HG03108 (cell line): ENCODE data around the gene CUL4A.
"Not testable (repeated sequence)": the region's sequence is repeated elsewhere in the genome, so short reads cannot be mapped to it uniquely, and the experiment has no call there.

Experiments
- ATAC-seq: cut with Tn5 transposase; IDR thresholded peaks from one replicate; pipeline ENCODE4 v1.9.1; 2021; ENCODE audit warnings: moderate library complexity; ENCODE audit not compliant: unreplicated experiment

Gene CUL4A

GRCh38 chr13:113209336-113209758, at the start of gene CUL4A:
CUL4A (plus strand) TSS chr13:113209613; CDS start chr13:113209628, 15 bp downstream.
- ATAC-seq: peak; percentile 34

DNA sequence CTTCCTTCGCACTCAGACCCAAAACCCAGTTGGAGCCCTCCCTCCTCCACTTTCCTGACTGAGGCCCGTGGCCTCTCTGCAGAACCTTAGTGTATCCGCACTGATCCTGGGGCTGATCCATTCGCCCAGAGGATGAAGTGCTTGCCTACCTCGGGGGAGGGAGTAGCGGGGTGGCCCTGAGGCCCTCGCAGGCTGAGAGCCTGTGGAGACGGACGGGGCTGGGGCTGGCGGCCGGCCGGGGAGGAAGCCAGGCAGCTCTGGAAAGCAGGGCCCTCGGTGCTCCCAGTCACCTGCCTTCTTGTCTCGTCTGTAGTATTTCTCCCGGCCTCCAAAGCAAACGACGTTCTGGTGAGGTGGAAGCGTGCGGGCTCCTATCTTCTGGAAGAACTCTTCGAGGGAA, 49.7 kb upstream of the CUL4A start:
- no peak for ATAC-seq

- ATAC-seq: no peak
These were observed 48.4 kb upstream of the CUL4A start for GRCh38 chr13:113160983-113161382.

DNA sequence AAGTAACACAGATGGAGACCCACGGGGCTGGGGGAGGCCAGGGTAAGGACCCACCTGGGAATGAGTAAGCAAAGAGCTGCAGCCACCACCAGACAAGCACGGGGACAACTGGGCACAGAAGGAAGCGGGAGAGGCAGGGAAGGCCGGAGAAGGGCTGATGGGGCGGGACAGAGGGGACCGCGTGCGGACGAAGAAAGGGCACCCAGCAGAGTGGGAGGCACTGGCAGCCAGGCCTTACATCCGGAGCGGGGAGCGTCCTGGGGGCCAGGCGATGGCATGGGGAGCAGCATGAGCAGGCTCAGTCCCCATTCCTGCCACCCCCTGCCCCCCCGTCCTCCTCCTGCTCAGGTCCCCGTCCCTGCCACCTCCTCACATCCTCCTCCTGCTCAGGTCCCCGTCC, 48.0 kb upstream of the CUL4A start:
- ATAC-seq: no peak

- ATAC-seq: not testable (repeated sequence)
These were observed 47.4 kb upstream of the CUL4A start for GRCh38 chr13:113161975-113162374.

- no peak for ATAC-seq
These were observed 46.4 kb upstream of the CUL4A start for GRCh38 chr13:113162783-113163685.

DNA sequence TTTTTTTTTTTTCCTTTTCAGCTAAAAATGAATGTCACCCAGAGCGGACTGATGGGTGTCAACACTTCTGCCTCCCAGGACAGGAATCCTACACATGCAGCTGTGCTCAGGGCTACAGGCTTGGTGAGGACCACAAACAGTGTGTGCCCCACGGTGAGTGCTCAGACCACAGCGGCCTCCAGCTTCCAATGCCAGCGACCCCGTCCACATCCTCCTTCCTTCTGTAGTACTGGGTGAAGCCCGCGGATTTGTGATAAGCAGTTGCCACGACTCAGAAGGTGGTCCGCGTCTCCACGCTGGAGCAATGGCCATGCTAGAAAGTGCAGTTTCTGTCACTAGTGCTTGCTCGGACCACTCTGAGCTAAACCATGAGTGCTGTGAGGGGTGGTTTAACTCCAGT, 44.9 kb upstream of the CUL4A start:
- ATAC-seq: no peak

GRCh38 chr13:113166266-113166665, 43.1 kb upstream of the CUL4A start:
- no peak for ATAC-seq

DNA sequence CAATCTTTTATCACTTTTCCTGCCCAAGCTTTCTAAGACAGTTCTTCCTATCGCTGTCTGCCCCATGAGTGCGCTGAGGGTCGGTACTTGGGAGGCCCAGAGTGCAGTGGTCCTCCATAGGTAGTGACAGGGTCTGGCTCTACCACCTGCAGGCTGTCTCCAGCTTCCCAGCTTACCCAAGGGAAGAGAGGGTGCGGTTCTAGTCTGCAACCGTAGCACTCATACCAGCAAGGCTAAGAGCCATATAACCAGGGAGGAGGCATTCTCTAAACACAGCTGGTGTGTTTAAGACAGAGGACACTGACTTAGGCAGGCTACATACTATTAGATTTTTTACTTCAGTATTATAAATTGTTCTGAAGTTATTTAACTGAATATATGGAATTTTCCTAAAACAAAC, 42.7 kb upstream of the CUL4A start:
- no peak for ATAC-seq

DNA sequence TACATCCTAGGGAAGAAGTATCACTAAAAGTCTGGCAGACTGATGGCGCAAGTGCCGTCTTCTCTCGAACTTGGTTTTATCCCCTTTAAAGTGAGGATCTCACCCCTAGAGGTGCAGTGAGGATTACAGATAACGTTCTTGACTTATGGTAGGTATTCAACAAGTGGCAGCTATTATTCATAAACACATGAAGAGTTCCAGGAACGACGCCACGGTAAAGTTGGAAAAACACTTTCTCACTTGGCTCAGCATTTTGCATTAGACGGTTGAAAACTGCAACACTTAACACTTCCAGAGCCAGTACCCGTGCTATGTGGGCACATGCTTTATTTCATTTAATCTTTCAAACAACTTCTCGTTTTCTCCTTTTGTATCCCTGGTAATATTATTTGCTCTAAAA, 42.3 kb upstream of the CUL4A start:
- no peak for ATAC-seq

DNA sequence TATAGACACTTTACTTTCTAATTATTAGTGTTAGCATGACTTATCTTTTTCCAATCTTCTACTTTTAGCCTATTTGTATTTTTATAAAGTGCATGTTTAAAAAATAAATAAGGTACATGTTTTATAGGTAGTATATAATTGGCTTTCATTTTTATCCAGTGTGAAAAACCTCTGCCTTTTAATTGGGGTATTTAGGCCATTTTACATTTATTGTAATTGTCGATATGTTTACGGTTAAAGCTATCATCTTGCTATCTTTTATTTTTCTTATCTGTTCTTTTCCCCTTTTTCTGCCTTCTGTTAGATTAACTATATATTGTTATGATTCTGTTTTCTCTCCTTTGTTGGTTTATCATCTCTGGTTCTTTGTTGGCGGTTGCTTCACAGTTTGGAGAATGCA, 41.8 kb upstream of the CUL4A start:
- ATAC-seq: no peak

GRCh38 chr13:113168211-113168610, 41.2 kb upstream of the CUL4A start:
- ATAC-seq: no peak

GRCh38 chr13:113169277-113170272, 39.8 kb upstream of the CUL4A start:
- no peak for ATAC-seq

DNA sequence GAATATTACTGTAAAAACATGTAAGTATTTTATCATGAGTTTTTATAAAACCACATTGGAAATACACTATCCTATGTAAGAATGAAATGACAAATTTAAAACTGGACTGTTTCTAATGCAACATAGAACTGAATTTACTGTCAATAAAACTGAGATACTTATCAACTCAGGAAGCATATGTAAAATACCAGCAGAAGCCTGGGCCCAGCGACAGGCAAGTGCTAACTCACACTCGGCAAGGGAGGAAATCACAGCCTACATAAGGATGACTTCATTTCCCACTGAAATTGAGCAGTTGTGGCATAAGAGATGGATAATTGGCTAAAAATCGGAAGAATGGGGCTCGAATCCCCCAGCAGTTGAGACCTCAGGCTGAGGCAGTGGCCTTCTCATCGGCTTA, 38.9 kb upstream of the CUL4A start:
- no peak for ATAC-seq

- ATAC-seq: no peak
These were observed 37.9 kb upstream of the CUL4A start for GRCh38 chr13:113171250-113172125.

DNA sequence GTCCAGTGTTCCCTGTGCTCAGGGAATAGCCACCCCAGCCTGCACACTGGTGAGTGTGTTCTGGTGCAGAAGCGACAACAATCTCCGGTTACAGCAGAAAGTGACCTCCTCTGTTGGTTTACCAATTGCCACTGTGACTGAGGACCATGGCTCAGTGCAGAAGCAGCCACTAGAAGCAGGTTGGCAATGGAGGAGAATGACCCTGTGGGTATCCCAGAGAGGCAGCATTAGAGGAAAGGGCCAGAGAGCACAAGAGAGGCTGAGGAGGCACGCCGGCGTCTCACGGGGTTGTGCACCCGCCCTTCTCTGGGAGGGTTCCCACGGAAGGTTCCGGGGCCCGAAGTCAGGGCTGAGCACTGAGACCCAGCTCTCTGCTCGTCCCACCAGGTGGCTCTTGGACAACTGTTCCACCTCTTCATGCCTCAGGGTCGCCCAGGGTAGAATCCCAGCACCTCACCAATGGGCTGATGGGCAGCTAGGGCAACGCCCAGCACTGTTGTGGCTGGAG, 36.9 kb upstream of the CUL4A start:
- ATAC-seq: no peak

GRCh38 chr13:113176280-113176679, 33.1 kb upstream of the CUL4A start:
- ATAC-seq: no peak

DNA sequence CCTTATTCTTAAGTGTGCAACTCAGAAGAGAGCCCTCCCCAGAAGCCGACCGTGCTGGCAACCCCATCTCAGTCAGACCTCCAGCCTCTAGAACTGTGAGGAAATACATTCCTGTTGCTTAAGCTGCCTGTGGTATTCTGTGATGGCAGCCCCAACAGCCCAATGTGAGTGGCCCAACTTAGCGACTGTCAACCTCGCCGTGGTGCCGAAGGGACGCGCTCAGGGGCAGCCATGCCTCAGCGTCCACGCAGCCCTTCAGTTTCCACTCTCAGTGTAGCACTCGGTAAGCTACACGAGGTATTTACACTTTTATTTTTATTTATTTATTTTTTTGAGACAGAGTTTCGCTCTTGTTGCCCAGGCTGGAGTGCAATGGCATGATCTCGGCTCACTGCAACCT, 32.6 kb upstream of the CUL4A start:
- no peak for ATAC-seq

DNA sequence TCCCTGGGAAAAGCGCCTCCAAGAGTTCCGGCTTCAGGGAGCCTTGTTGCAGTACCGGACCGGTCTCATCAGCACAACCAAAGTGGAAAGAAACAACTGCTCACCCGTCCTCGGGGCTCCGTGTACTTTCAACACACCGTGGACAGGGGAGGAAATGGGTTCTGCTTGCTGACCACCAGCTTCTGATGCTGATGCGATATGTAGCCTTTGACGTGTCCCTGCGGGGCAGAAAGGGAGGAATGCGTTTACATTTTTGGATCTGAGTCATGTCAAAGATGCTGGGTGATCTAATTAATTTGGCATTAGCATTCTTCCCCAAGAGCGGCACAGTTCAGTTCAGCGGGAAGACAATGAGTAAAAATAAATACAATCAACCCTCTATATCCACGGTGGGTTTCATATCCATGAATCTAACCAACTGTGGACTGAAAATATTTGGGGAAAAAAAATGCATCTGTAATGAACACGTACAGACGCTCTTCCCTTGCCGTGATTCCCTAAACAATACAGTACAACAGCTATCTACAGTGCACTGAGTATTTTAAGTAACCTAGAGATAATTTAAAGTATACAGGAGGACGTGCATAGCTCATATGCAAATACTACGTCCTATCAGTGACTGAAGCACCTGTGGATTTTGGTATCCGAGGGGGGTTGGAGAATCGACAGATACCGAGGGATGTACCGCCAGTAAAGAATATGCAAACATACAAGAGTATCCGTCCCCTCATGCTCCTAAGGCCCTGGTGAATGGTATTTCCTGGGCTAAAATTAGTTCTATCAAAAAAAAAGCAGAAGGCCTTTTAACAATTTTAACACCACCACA, 31.1 kb upstream of the CUL4A start:
- ATAC-seq: no peak

DNA sequence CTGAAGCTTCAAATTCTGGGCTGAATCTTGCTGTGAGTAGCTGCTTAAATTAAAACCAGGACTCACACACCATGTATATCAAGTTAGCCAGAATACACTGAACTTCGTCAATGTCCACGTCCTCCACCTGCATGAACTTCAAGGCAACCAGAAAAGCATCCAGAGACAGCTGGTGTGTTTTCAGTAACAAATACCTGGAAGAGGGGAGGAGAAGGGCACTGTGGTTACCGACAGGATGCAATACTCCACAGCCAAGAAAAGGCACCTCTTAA, 30.6 kb upstream of the CUL4A start:
- ATAC-seq: no peak
